GM12872 (cell line): ENCODE data around the gene CLNK.

ENCODE experiments used
- TF ChIP-seq, protein P1 (sequence below): IDR thresholded peaks from 3 replicates; pipeline ENCODE4 v1.5.1; 2011; ENCODE audit warnings: low read depth, mild to moderate bottlenecking, low read length, moderate library complexity; ENCODE audit not compliant: insufficient read depth

CLNK gene

DNA sequence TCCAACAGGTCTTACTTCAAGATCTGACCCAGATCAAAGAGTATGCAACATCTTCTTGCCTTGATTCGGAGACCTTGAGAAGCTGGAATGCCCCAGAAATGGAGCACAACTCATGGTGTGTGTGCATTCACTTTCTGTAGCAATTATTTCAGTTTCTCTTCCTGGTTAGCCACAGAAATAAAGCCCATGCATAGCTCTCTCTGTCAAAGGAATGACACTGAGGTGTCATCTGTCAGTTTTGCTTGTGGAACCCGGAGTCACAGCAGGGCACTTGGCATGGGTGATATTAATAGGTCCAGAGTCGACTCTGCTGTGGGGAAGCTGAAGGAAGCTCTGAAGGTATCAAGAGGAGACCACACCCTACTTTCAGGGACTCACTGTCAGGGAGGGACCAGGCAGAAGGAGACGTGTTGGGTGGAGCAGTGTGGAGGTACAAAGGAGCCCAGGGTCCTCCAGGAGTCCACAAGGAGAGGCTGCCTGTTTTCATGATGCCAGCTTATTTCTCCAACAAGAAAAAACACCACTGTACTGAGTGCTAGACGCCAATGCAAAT lies 10.7 kb downstream of the CLNK start:
- TF ChIP-seq, protein P1, sequence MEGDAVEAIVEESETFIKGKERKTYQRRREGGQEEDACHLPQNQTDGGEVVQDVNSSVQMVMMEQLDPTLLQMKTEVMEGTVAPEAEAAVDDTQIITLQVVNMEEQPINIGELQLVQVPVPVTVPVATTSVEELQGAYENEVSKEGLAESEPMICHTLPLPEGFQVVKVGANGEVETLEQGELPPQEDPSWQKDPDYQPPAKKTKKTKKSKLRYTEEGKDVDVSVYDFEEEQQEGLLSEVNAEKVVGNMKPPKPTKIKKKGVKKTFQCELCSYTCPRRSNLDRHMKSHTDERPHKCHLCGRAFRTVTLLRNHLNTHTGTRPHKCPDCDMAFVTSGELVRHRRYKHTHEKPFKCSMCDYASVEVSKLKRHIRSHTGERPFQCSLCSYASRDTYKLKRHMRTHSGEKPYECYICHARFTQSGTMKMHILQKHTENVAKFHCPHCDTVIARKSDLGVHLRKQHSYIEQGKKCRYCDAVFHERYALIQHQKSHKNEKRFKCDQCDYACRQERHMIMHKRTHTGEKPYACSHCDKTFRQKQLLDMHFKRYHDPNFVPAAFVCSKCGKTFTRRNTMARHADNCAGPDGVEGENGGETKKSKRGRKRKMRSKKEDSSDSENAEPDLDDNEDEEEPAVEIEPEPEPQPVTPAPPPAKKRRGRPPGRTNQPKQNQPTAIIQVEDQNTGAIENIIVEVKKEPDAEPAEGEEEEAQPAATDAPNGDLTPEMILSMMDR, result no peak

DNA sequence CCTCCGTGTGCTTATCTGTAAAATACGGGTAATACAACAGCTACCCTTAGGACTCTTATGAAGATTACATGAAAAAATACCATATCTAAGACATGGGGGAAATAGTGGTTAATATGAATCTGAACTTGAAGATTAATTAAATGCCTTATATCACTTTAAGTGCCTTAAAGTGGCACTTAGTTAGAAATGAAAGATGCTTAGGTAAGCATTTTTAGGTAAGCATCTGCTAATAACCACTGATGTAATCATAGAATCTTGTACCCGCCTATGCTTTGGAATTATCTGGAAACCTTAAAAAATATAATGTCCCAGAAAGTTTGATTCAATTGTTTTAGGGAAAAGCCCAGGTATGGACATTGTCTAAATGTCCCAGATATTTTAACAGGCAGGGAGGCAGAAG lies 12.2 kb downstream of the CLNK start:
- TF ChIP-seq, protein P1, result no peak

DNA sequence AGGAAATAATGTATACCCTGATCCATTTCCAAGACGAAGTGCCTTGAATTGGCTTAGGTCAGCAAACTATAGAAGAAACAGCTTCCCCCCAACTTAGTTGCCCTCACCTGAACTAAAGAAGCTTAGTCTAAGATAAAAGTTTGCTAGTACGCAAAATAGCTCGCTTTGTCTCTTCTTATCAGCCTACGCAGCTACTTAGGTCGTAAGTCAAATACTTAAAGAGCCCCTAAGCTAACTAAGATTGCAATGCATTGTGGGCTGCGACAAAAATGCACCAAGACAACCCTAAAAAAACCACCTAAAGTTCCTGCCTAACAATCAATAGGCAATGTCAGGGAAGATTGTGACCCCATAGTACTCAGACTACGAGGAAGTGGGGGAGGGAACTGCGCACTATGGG lies 12.8 kb downstream of the CLNK start:
- TF ChIP-seq, protein P1, result no peak

DNA sequence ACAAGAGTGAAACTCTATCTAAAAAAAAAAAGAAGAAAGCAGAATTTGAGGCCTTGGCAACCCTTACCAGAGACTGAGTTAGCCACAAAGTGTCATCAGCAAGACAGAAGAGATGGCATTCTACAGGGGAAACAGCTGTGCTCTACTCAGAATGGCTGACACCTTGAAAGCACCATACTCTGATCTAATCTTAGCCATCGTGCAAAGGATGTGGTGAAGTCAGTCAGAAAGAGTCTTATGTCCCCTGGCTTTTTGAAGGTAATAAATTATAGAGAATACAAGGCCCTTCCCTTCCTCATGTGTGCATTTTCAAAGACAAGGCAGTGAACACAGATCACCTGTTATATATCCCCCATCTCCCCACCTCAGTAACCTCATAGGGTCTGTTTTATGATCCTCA lies 13.2 kb downstream of the CLNK start:
- TF ChIP-seq, protein P1, result no peak

DNA sequence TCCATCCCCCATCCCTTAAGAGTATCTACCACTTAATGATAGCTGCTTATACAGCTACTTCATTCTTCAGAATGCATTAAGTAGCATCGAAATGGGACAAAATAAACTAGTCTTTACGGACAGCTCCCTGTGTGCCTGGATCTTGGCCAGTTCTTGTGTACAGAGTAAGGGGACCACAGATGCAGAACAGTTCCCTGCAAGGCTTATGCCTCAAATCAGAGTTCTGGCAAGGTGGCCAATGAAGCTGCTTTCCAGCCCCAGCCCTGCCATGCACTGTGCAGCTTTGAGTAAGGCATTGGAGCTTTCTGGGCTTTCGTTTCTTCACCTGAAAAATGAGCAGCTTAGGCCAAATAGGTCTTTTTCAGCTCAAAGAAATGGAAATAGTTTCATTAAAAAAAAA lies 14.2 kb downstream of the CLNK start:
- TF ChIP-seq, protein P1, result no peak

DNA sequence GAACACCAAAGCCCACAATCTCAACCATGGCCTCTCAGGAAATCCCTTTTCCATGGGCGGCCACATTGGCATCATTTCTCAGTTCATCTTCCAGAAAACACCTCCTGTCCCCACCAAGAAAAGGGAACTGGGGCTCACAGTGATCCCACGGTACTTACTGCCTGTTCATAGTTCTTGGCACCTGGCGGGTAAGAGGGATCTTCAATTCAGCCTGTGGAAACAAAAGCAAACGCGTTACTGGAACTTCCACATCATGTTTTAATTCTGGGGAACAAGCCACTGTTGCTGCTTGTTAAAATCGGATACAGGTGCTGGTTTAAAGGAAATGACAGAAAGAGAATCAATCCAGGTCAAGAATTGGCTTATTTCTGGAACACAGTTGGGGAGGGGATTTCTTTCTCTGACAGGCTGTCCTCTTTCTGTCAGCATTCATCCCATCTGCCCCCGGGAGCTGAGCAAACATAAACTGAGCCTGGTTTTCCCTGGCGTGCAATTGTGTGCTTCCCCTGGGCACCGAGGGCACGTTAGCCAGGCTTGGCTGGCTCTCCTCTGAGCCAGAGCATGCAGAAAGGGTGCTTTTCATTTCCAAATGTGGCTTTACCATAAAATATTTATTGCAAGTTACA lies 16.8 kb downstream of the CLNK start:
- TF ChIP-seq, protein P1, result no peak

DNA sequence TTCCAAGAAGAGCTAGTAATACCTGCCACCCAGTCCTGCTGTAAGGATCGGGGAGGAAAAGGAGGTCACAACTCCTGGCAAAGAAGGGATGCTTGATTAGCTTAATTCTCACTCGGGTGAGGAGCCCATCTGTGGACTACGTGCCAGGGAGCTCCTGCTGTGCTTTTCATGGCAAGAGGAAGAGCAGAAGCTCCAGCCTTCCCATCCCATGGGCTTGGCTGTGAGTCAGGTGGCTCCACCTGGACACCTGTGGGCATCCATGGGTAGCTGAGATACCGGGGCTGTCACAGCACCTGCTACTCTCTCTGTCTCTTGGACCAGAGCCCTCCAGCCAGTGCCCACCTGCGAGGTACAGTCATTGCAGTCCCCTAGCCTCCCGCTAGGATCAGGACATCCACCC lies 18.0 kb downstream of the CLNK start:
- TF ChIP-seq, protein P1, result no peak
